Liver (tissue), 9 donors: ENCODE measurements around the gene HIP1. TPM values are rescaled to one million over a fixed set of nuclear protein-coding genes. Genes with fewer than 3 reads are reported as not detected.
"Not testable (repeated sequence)": the region's sequence is repeated elsewhere in the genome, so short reads cannot be mapped to it uniquely, and the experiment has no call there.

ENCODE experiments used
- DNase-seq: peaks from one replicate; pipeline ENCODE4 v3.0.0-alpha.2; 2017; ENCODE audit warnings: low spot score
- H3K27ac ChIP-seq, 2 donors: one replicate each; pipeline ENCODE4 v1.7.0; 2013; ENCODE audit warnings: inconsistent platforms in 2 of 2, low read length in 2 of 2, control low read depth in 1 of 2, low read depth in 1 of 2, mild to moderate bottlenecking in 1 of 2
- H3K27me3 ChIP-seq, 4 donors: one replicate each; pipeline versions ENCODE4 v1.6.1 to v1.7.0; 2013; ENCODE audit warnings: low read length in 3 of 4, inconsistent platforms in 1 of 4, mild to moderate bottlenecking in 1 of 4, moderate library complexity in 1 of 4; ENCODE audit not compliant: control insufficient read depth in 4 of 4, insufficient read depth in 4 of 4
- H3K36me3 ChIP-seq, 4 donors: one replicate each; pipeline versions ENCODE4 v1.6.1 to v1.7.0; 2013; ENCODE audit warnings: low read length in 3 of 4, mild to moderate bottlenecking in 3 of 4, low read depth in 1 of 4, moderate library complexity in 1 of 4; ENCODE audit not compliant: control insufficient read depth in 4 of 4, insufficient read depth in 3 of 4
- H3K4me1 ChIP-seq, 4 donors: one replicate each; pipeline versions ENCODE4 v1.6.1 to v1.7.0; 2013; ENCODE audit warnings: low read length in 3 of 4, mild to moderate bottlenecking in 3 of 4, moderate library complexity in 1 of 4; ENCODE audit not compliant: control insufficient read depth in 4 of 4, insufficient read depth in 4 of 4
- H3K4me3 ChIP-seq, 3 donors: one replicate each; pipeline versions ENCODE4 v1.6.1 to v1.7.0; 2013; ENCODE audit warnings: low read length in 3 of 3, control low read depth in 1 of 3, low read depth in 1 of 3, mild to moderate bottlenecking in 1 of 3
- H3K9ac ChIP-seq, 2 donors: one replicate each; pipeline ENCODE4 v1.7.0; 2013; ENCODE audit warnings: low read length in 2 of 2, mild to moderate bottlenecking in 2 of 2, moderate library complexity in 2 of 2, control low read depth in 1 of 2, low read depth in 1 of 2
- H3K9me3 ChIP-seq, 4 donors: one replicate each; pipeline versions ENCODE4 v1.6.1 to v1.7.0; 2013; ENCODE audit warnings: low read length in 3 of 4; ENCODE audit not compliant: control insufficient read depth in 4 of 4
- ATF3 ChIP-seq: IDR thresholded peaks from 2 replicates; pipeline ENCODE4 v1.6.1; 2016; ENCODE audit warnings: antibody characterized with exemption
- EGR1 ChIP-seq, 2 donors: IDR thresholded peaks; 2 replicates each; pipeline ENCODE4 v1.6.1; 2016 to 2018; ENCODE audit warnings: antibody characterized with exemption in 2 of 2, low read depth in 2 of 2
- FOXA1 ChIP-seq: IDR thresholded peaks from 2 replicates; pipeline ENCODE4 v1.6.1; 2016; ENCODE audit warnings: antibody characterized with exemption
- FOXA2 ChIP-seq: IDR thresholded peaks from 2 replicates; pipeline ENCODE4 v1.6.1; 2016; ENCODE audit warnings: antibody characterized with exemption
- GABPA ChIP-seq, 2 donors: IDR thresholded peaks in 1 of 2; conservative IDR thresholded peaks in 1 of 2; 2 replicates each; pipeline ENCODE4 v1.6.1; 2016; ENCODE audit warnings: antibody characterized with exemption in 2 of 2, mild to moderate bottlenecking in 1 of 2, moderate library complexity in 1 of 2
- HNF4A ChIP-seq, 2 donors: conservative IDR thresholded peaks; 2 replicates each; pipeline ENCODE4 v1.6.1; 2016; ENCODE audit warnings: antibody characterized with exemption in 2 of 2, mild to moderate bottlenecking in 2 of 2
- MAX ChIP-seq: IDR thresholded peaks from 2 replicates; pipeline ENCODE4 v1.6.1; 2016; ENCODE audit warnings: antibody characterized with exemption
- RAD21 ChIP-seq, 2 donors: IDR thresholded peaks; 2 replicates each; pipeline ENCODE4 v1.6.1; 2016; ENCODE audit warnings: antibody characterized with exemption in 2 of 2, mild to moderate bottlenecking in 2 of 2
- RXRA ChIP-seq, 2 donors: IDR thresholded peaks; 2 replicates each; pipeline ENCODE4 v1.6.1; 2017 to 2018; ENCODE audit warnings: antibody characterized with exemption in 2 of 2, mild to moderate bottlenecking in 1 of 2
- YY1 ChIP-seq: IDR thresholded peaks from 2 replicates; pipeline ENCODE4 v1.6.1; 2016; ENCODE audit warnings: antibody characterized with exemption, mild to moderate bottlenecking
- WGBS: extraction: QIAGEN DNeasy Blood & Tissue Kit; methylation state at CpG from one replicate; pipeline ENCODE4 v1.1.7; 2013; 5-methylcytosine and 5-hydroxymethylcytosine counted together
- polyA plus RNA-seq, 2 donors: library from polyadenylated mRNA; stranded (reverse) in 1 of 2; unstranded in 1 of 2; fragments of 200-250 nt in 1 of 2; fragments of >200 nt in 1 of 2; fragmentation: Nextera tagmentation in 1 of 2; extraction: Ambion mirVana in 1 of 2; gene quantifications; one replicate each; pipeline versions ENCODE4 v1.2.1 to v1.2.3, GENCODE V29; 2013 to 2015
- total RNA-seq, 2 donors: library from RNA; depleted of rRNA; stranded (reverse); fragments of >200 nt; gene quantifications; one replicate each; pipeline ENCODE4 v1.2.3, GENCODE V29; 2014
- TF ChIP-seq, protein P1 (sequence below): IDR thresholded peaks from 2 replicates; pipeline ENCODE4 v1.6.1; 2016; ENCODE audit warnings: antibody characterized with exemption, mild to moderate bottlenecking
- TF ChIP-seq, protein P2 (sequence below): IDR thresholded peaks from 2 replicates; pipeline ENCODE4 v1.6.1; 2016; ENCODE audit warnings: antibody characterized with exemption
- donor health status: healthy.
- donor health status: healthy.
- donor health status: healthy.
- donor health status: healthy.
- donor health status: healthy.

The HIP1 gene
- total and polyA plus RNA-seq, 4 donors: 3.8 to 13.6 (median 7.8) TPM

DNA sequence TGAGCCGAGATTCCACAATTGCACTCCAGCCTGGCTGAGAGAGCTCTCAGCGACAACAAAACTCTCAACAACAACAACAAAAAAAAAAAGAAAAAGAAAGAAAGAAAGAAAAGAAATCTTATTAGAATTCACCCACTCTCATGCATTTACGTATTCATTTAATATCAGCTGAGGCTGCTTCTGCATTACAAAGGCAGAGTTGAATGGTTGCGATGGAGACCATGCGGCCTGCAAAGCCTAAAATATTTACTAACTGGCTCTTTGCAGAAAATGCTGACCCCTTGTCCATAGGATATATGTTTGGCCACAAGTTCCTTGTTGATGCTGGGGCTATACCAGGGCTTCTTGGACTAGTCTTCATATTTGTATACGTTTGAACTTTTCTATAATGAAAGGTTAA, 137.2 kb downstream of the HIP1 start:
- Histone ChIP-seq H3K36me3 (peaks cover 2 to 8% (median 5%) of the 10 kb centered on the region in 4 donors), H3K9ac (no peak overlapping the region), H3K4me1 (no peaks in the 10 kb centered on the region), H3K9me3 (no peaks in the 10 kb centered on the region), H3K27ac (no peak overlapping the region), H3K4me3 (no peak overlapping the region), H3K27me3 (no peaks in the 10 kb centered on the region)
- no peak for DNase-seq
- 98% methylated on average over 6 of the region's 6 CpGs for WGBS
- TF ChIP-seq MAX (no peak), FOXA2 (no peak), FOXA1 (no peak), EGR1 (IDR thresholded peaks at IDR 0.05; ENCODE audit: low read depth in 2 of 2) (no peak), ATF3 (no peak), RAD21 (IDR thresholded peaks at IDR 0.05) (no peak)
- TF ChIP-seq, protein P1, sequence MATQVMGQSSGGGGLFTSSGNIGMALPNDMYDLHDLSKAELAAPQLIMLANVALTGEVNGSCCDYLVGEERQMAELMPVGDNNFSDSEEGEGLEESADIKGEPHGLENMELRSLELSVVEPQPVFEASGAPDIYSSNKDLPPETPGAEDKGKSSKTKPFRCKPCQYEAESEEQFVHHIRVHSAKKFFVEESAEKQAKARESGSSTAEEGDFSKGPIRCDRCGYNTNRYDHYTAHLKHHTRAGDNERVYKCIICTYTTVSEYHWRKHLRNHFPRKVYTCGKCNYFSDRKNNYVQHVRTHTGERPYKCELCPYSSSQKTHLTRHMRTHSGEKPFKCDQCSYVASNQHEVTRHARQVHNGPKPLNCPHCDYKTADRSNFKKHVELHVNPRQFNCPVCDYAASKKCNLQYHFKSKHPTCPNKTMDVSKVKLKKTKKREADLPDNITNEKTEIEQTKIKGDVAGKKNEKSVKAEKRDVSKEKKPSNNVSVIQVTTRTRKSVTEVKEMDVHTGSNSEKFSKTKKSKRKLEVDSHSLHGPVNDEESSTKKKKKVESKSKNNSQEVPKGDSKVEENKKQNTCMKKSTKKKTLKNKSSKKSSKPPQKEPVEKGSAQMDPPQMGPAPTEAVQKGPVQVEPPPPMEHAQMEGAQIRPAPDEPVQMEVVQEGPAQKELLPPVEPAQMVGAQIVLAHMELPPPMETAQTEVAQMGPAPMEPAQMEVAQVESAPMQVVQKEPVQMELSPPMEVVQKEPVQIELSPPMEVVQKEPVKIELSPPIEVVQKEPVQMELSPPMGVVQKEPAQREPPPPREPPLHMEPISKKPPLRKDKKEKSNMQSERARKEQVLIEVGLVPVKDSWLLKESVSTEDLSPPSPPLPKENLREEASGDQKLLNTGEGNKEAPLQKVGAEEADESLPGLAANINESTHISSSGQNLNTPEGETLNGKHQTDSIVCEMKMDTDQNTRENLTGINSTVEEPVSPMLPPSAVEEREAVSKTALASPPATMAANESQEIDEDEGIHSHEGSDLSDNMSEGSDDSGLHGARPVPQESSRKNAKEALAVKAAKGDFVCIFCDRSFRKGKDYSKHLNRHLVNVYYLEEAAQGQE: no peak
- TF ChIP-seq, protein P2, sequence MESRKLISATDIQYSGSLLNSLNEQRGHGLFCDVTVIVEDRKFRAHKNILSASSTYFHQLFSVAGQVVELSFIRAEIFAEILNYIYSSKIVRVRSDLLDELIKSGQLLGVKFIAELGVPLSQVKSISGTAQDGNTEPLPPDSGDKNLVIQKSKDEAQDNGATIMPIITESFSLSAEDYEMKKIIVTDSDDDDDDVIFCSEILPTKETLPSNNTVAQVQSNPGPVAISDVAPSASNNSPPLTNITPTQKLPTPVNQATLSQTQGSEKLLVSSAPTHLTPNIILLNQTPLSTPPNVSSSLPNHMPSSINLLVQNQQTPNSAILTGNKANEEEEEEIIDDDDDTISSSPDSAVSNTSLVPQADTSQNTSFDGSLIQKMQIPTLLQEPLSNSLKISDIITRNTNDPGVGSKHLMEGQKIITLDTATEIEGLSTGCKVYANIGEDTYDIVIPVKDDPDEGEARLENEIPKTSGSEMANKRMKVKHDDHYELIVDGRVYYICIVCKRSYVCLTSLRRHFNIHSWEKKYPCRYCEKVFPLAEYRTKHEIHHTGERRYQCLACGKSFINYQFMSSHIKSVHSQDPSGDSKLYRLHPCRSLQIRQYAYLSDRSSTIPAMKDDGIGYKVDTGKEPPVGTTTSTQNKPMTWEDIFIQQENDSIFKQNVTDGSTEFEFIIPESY: no peak

GRCh38 chr7:75600748-75601147, 138.0 kb downstream of the HIP1 start:
- not testable (repeated sequence) for H3K4me1 ChIP-seq

GRCh38 chr7:75599244-75599781, 139.4 kb downstream of the HIP1 start:
- peak overlapping the region in 1 of 2 donors; percentile 12 for H3K27ac ChIP-seq
- no peak for TF ChIP-seq ATF3
- no peak for TF ChIP-seq FOXA1
- TF ChIP-seq FOXA2: no peak
- no peak for TF ChIP-seq RXRA (IDR thresholded peaks at IDR 0.05)
- TF ChIP-seq MAX: no peak
- TF ChIP-seq, protein P1: no peak
- TF ChIP-seq, protein P2: no peak
- TF ChIP-seq GABPA (IDR thresholded peaks at IDR 0.05 in 1 of 2, conservative IDR thresholded peaks at IDR 0.05 in 1 of 2): no peak
- TF ChIP-seq RAD21 (IDR thresholded peaks at IDR 0.05): no peak
- no peak for TF ChIP-seq HNF4A (conservative IDR thresholded peaks at IDR 0.05)
- no peak for TF ChIP-seq YY1

More at GRCh38 chr7:75600748-75601147, 138.0 kb downstream of the HIP1 start:
- not testable (repeated sequence) for H3K27ac ChIP-seq, H3K27me3 ChIP-seq, H3K9ac ChIP-seq, H3K4me3 ChIP-seq, H3K9me3 ChIP-seq, DNase-seq
- 86% methylated on average over 4 of the region's 4 CpGs for WGBS
- peaks cover 2 to 12% (median 5%) of the 10 kb centered on the region in 4 donors for H3K36me3 ChIP-seq

More at GRCh38 chr7:75599244-75599781, 139.4 kb downstream of the HIP1 start:
- no peak overlapping the region for H3K9ac ChIP-seq
- WGBS: 68% methylated on average over 15 of the region's 15 CpGs
- H3K27me3 ChIP-seq: no peaks in the 10 kb centered on the region
- H3K9me3 ChIP-seq: no peaks in the 10 kb centered on the region
- H3K4me1 ChIP-seq: no peaks in the 10 kb centered on the region
- no peak overlapping the region for H3K4me3 ChIP-seq
- H3K36me3 ChIP-seq: peaks cover 3 to 14% (median 6%) of the 10 kb centered on the region in 4 donors
- DNase-seq: no peak
